Caco-2 (cell line): ENCODE measurements around the gene C9orf72. TPM values are rescaled to one million over a fixed set of nuclear protein-coding genes. Genes with fewer than 3 reads are reported as not detected.

Source experiments
- BruUV-seq: library from RNA; stranded (reverse); fragments of 400-500 nt; replicated peaks from 2 replicates; lab custom pipeline; 2021; lab: Mats Ljungman, UMichigan
- CTCF ChIA-PET: fragments of 300-600 bp; sonication (Branson Sonifier 250); formaldehyde crosslinking; loops from one replicate; lab custom pipeline; 2022; ENCODE audit warnings: antibody characterized with exemption; lab: Charles Lee
- POLR2A ChIA-PET: fragments of 300-600 bp; sonication (Branson Sonifier 250); formaldehyde crosslinking; loops from one replicate; lab custom pipeline; 2022; ENCODE audit warnings: antibody characterized with exemption; lab: Charles Lee
- DNase-seq, 2 experiments: peaks; one replicate each; pipeline versions ENCODE4 v3.0.0 to v3.0.0-alpha.2; 2020 to 2022
- H3K27me3 ChIP-seq: replicated peaks from 2 replicates; pipeline ENCODE4 v1.6.0; 2011; ENCODE audit warnings: low read length; ENCODE audit not compliant: control insufficient read depth, insufficient read depth
- H3K36me3 ChIP-seq: 2 replicates; pipeline ENCODE4 v1.5.1; 2011; ENCODE audit warnings: low read length; ENCODE audit not compliant: control insufficient read depth, insufficient read depth
- H3K4me1 ChIP-seq: fragments of 250-450 bp; sonication (Bioruptor Pico); 2 replicates; pipeline ENCODE4 v1.5.1; 2020; ENCODE audit warnings: mild to moderate bottlenecking
- H3K4me3 ChIP-seq: 2 replicates; pipeline ENCODE4 v1.5.1; 2011; ENCODE audit warnings: low read depth, mild to moderate bottlenecking, control low read depth, low read length
- H3K9me3 ChIP-seq: fragments of 250-450 bp; sonication (Bioruptor Pico); 2 replicates; pipeline ENCODE4 v1.5.1; 2020; ENCODE audit warnings: mild to moderate bottlenecking, moderate library complexity
- H3K27ac Mint-ChIP-seq: one replicate; pipeline ENCODE4 v1.8.0; 2022; ENCODE audit warnings: mixed read lengths; ENCODE audit not compliant: unreplicated experiment
- H3K27me3 Mint-ChIP-seq: one replicate; pipeline ENCODE4 v1.8.0; 2022; ENCODE audit warnings: mixed read lengths; ENCODE audit not compliant: insufficient read depth, unreplicated experiment
- H3K36me3 Mint-ChIP-seq: one replicate; pipeline ENCODE4 v1.8.0; 2022; ENCODE audit warnings: mild to moderate bottlenecking, mixed read lengths; ENCODE audit not compliant: insufficient read depth, unreplicated experiment
- H3K4me1 Mint-ChIP-seq: one replicate; pipeline ENCODE4 v1.8.0; 2022; ENCODE audit warnings: low read depth, mixed read lengths; ENCODE audit not compliant: unreplicated experiment
- H3K4me3 Mint-ChIP-seq: one replicate; pipeline ENCODE4 v1.8.0; 2022; ENCODE audit warnings: mild to moderate bottlenecking, moderate library complexity, mixed read lengths; ENCODE audit not compliant: unreplicated experiment
- H3K9me3 Mint-ChIP-seq: one replicate; pipeline ENCODE4 v1.8.0; 2022; ENCODE audit warnings: mixed read lengths; ENCODE audit not compliant: unreplicated experiment
- intact Hi-C: fragments of 100-400 bp; cut with micrococcal nuclease; formaldehyde crosslinking; loops from one replicate; pipeline ENCODE4 v1.10.0; 2022; ENCODE audit not compliant: unreplicated experiment
- total RNA-seq: library from RNA; stranded (reverse); gene quantifications from 2 replicates; pipeline ENCODE4 v1.2.3, GENCODE V29; 2022
- TF ChIP-seq, protein P1 (sequence below), 2 experiments: fragments of 200-600 bp in 1 of 2; IDR thresholded peaks; 1 replicate in 1 of 2; 2 replicates in 1 of 2; pipeline versions ENCODE4 v1.5.1 to v1.8.0; 2011 to 2022; ENCODE audit warnings: antibody characterized with exemption in 1 of 2, control low read depth in 1 of 2, inconsistent platforms in 1 of 2, low read depth in 1 of 2, low read length in 1 of 2, mild to moderate bottlenecking in 1 of 2, moderate library complexity in 1 of 2; ENCODE audit not compliant: insufficient read depth in 1 of 2, severe bottlenecking in 1 of 2, unreplicated experiment in 1 of 2

C9orf72 gene
- total RNA-seq, 1 experiment from 2014 or later: 3.6 TPM

DNA sequence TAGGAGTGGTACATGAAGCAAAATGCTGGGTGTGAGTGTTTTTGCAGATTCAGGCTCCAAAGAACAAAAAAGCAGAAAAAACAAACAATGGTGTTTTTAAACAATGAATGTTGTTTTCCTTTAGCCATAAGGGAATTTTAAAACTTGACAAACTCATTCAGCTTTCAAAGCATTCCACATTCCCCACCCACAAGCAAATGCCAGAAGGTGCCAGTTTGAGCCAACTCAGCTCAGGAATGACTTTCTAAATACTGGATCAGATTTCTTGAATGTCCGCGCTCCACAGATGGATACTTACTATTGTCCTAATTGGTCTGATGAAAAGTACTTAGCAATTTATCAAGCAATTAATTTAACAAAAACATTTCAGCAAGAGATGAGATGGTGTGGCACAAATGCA, 30.8 kb downstream of the C9orf72 start:
- H3K36me3 Mint-ChIP-seq: no peaks in the 10 kb centered on the region
- TF ChIP-seq, protein P1, sequence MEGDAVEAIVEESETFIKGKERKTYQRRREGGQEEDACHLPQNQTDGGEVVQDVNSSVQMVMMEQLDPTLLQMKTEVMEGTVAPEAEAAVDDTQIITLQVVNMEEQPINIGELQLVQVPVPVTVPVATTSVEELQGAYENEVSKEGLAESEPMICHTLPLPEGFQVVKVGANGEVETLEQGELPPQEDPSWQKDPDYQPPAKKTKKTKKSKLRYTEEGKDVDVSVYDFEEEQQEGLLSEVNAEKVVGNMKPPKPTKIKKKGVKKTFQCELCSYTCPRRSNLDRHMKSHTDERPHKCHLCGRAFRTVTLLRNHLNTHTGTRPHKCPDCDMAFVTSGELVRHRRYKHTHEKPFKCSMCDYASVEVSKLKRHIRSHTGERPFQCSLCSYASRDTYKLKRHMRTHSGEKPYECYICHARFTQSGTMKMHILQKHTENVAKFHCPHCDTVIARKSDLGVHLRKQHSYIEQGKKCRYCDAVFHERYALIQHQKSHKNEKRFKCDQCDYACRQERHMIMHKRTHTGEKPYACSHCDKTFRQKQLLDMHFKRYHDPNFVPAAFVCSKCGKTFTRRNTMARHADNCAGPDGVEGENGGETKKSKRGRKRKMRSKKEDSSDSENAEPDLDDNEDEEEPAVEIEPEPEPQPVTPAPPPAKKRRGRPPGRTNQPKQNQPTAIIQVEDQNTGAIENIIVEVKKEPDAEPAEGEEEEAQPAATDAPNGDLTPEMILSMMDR (IDR thresholded peaks at IDR 0.05; ENCODE audit: insufficient read depth in 1 of 2, low read depth in 1 of 2, low read length in 1 of 2, severe bottlenecking in 1 of 2, unreplicated experiment in 1 of 2): no peak
- Histone ChIP-seq H3K36me3 (no peaks in the 10 kb centered on the region), H3K9me3 (no peaks in the 10 kb centered on the region), H3K27me3 (no peaks in the 10 kb centered on the region), H3K4me3 (no peak overlapping the region), H3K4me1 (no peaks in the 10 kb centered on the region)
- H3K27ac Mint-ChIP-seq: no peak overlapping the region
- H3K9me3 Mint-ChIP-seq: no peaks in the 10 kb centered on the region
- no peaks in the 10 kb centered on the region for H3K4me1 Mint-ChIP-seq
- intact Hi-C loops: no loop called here
- H3K4me3 Mint-ChIP-seq: no peak overlapping the region
- H3K27me3 Mint-ChIP-seq: no peaks in the 10 kb centered on the region
- POLR2A ChIA-PET: no interaction called here
- no peak for DNase-seq
- no TSS peak for BruUV-seq
- CTCF ChIA-PET: no interaction called here

DNA sequence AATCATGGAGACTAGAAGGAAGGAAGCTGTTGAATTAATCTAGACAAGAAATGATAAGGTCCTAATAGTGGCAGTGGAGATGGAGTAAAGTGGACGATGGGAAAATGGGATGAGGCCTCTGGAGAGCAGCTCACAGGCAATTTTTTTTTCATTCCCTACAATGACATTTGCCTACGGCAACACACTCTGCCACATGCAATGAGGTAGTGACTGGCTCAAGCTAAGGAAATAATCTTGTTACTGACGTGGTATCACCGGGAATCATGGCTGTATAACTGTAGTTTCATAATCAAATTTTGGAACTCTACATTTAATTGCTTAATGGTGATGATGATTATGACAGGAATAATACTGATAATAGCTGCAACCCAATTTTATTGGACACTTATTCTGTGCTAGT, 31.5 kb downstream of the C9orf72 start:
- no peaks in the 10 kb centered on the region for H3K4me1 ChIP-seq
- no peak overlapping the region for H3K4me3 ChIP-seq
- no peak for DNase-seq
- TF ChIP-seq, protein P1 (IDR thresholded peaks at IDR 0.05; ENCODE audit: insufficient read depth in 1 of 2, low read depth in 1 of 2, low read length in 1 of 2, severe bottlenecking in 1 of 2, unreplicated experiment in 1 of 2): no peak
- ChIA-PET POLR2A (no interaction called here), CTCF (no interaction called here)
- no peaks in the 10 kb centered on the region for H3K27me3 Mint-ChIP-seq
- H3K4me1 Mint-ChIP-seq: no peaks in the 10 kb centered on the region
- no peak overlapping the region for H3K4me3 Mint-ChIP-seq
- H3K36me3 ChIP-seq: no peaks in the 10 kb centered on the region
- no TSS peak for BruUV-seq
- H3K27me3 ChIP-seq: no peaks in the 10 kb centered on the region
- H3K27ac Mint-ChIP-seq: no peak overlapping the region
- no peaks in the 10 kb centered on the region for H3K9me3 Mint-ChIP-seq
- intact Hi-C loops: no loop called here
- H3K36me3 Mint-ChIP-seq: no peaks in the 10 kb centered on the region
- no peaks in the 10 kb centered on the region for H3K9me3 ChIP-seq

DNA sequence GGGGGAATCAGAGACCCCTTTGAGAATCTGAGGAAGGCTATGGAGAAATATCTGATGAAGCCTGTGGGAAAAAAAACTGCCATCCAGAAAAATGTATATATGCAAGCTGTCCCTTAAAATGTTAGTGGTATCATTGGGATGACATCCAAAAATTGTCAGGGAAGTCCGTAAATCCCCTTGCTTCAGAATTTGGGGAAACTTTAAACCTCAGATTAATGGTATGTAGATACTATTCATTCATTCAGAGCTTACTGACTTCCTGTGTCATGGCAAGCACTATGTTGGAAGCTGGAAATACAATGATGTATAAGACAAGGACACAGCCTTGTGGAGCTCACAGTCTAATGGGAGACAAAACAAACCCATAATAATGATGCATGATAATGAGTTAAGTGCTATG, 32.8 kb downstream of the C9orf72 start:
- intact Hi-C loops: no loop called here
- TF ChIP-seq, protein P1 (IDR thresholded peaks at IDR 0.05; ENCODE audit: insufficient read depth in 1 of 2, low read depth in 1 of 2, low read length in 1 of 2, severe bottlenecking in 1 of 2, unreplicated experiment in 1 of 2): no peak
- ChIA-PET POLR2A (no interaction called here), CTCF (interaction anchor here (0.6 kb wide), 1 partner anchor 51 kb away, joined by 3 read pairs; no protein-coding TSS in a partner anchor)
- no peaks in the 10 kb centered on the region for H3K9me3 Mint-ChIP-seq
- no peaks in the 10 kb centered on the region for H3K27me3 Mint-ChIP-seq
- H3K4me3 Mint-ChIP-seq: no peak overlapping the region
- BruUV-seq: no TSS peak
- no peaks in the 10 kb centered on the region for H3K4me1 Mint-ChIP-seq
- Histone ChIP-seq H3K4me3 (no peak overlapping the region), H3K4me1 (no peaks in the 10 kb centered on the region), H3K9me3 (no peaks in the 10 kb centered on the region), H3K27me3 (no peaks in the 10 kb centered on the region), H3K36me3 (no peaks in the 10 kb centered on the region)
- no peaks in the 10 kb centered on the region for H3K36me3 Mint-ChIP-seq
- DNase-seq: no peak
- no peak overlapping the region for H3K27ac Mint-ChIP-seq
